T-helper 9 cell (primary cell): ENCODE measurements around the gene METTL25.

Experiments
- DNase-seq: peaks from one replicate; pipeline ENCODE4 v3.0.0-alpha.2; 2020

Gene METTL25

GRCh38 chr12:82473111-82473754, 114.9 kb downstream of the METTL25 start:
- no peak for DNase-seq

- DNase-seq, result no peak
Observed at GRCh38 chr12:82474181-82474797, 116.0 kb downstream of the METTL25 start.

- no peak for DNase-seq
Observed at GRCh38 chr12:82474798-82475184, 116.5 kb downstream of the METTL25 start.

GRCh38 chr12:82475211-82475610, 116.9 kb downstream of the METTL25 start:
- DNase-seq, result no peak

GRCh38 chr12:82476511-82476910, 118.2 kb downstream of the METTL25 start:
- no peak for DNase-seq

GRCh38 chr12:82479511-82479910, 121.2 kb downstream of the METTL25 start:
- no peak for DNase-seq

GRCh38 chr12:82480606-82481005, 122.3 kb downstream of the METTL25 start:
- DNase-seq, result no peak

GRCh38 chr12:82481954-82482353, 123.6 kb downstream of the METTL25 start:
- DNase-seq, result no peak

GRCh38 chr12:82486524-82487235, 128.4 kb downstream of the METTL25 start:
- no peak for DNase-seq

GRCh38 chr12:82504409-82504808, 146.1 kb downstream of the METTL25 start:
- no peak for DNase-seq

GRCh38 chr12:82505150-82505549, 146.8 kb downstream of the METTL25 start:
- no peak for DNase-seq

- DNase-seq, result no peak
Observed at GRCh38 chr12:82507686-82508085, 149.4 kb downstream of the METTL25 start.

GRCh38 chr12:82510386-82510785, 152.1 kb downstream of the METTL25 start:
- DNase-seq, result no peak

GRCh38 chr12:82514880-82515279, 156.6 kb downstream of the METTL25 start:
- no peak for DNase-seq

- DNase-seq, result no peak
Observed at GRCh38 chr12:82515652-82516051, 157.3 kb downstream of the METTL25 start.

- DNase-seq, result no peak
Observed at GRCh38 chr12:82517027-82517426, 158.7 kb downstream of the METTL25 start.

- DNase-seq, result no peak
Observed at GRCh38 chr12:82517808-82518207, 159.5 kb downstream of the METTL25 start.

GRCh38 chr12:82519510-82519909, 161.2 kb downstream of the METTL25 start:
- no peak for DNase-seq

- no peak for DNase-seq
Observed at GRCh38 chr12:82522285-82522684, 164.0 kb downstream of the METTL25 start.

- no peak for DNase-seq
Observed at GRCh38 chr12:82522762-82523161, 164.4 kb downstream of the METTL25 start.

- DNase-seq, result no peak
Observed at GRCh38 chr12:82523996-82524395, 165.7 kb downstream of the METTL25 start.

- DNase-seq, result no peak
Observed at GRCh38 chr12:82524641-82525040, 166.3 kb downstream of the METTL25 start.

- DNase-seq, result no peak
Observed at GRCh38 chr12:82525616-82526015, 167.3 kb downstream of the METTL25 start.

- DNase-seq, result peak; percentile 3
Observed at GRCh38 chr12:82527165-82527780, 168.9 kb downstream of the METTL25 start.
